Glutamatergic neuron (in vitro differentiated cells): ENCODE results near the gene ACSF3. TPM values are rescaled to one million over a fixed set of nuclear protein-coding genes. Genes with fewer than 3 reads are reported as not detected.

Experiments used
- DNase-seq: peaks from one replicate; pipeline ENCODE4 v3.0.0; 2022
- H3K27ac Mint-ChIP-seq: one replicate; pipeline ENCODE4 v1.8.0; 2020; ENCODE audit warnings: mild to moderate bottlenecking, mixed read lengths, inconsistent platforms; ENCODE audit not compliant: unreplicated experiment
- H3K27me3 Mint-ChIP-seq: one replicate; pipeline ENCODE4 v1.8.0; 2020; ENCODE audit warnings: mild to moderate bottlenecking, moderate library complexity, mixed read lengths, inconsistent platforms; ENCODE audit not compliant: unreplicated experiment
- H3K36me3 Mint-ChIP-seq: one replicate; pipeline ENCODE4 v1.8.0; 2020; ENCODE audit warnings: mild to moderate bottlenecking, mixed read lengths, inconsistent platforms; ENCODE audit not compliant: unreplicated experiment
- H3K4me1 Mint-ChIP-seq: one replicate; pipeline ENCODE4 v1.8.0; 2020; ENCODE audit warnings: mild to moderate bottlenecking, low read depth, mixed read lengths, inconsistent platforms; ENCODE audit not compliant: unreplicated experiment
- H3K4me3 Mint-ChIP-seq: one replicate; pipeline ENCODE4 v1.8.0; 2020; ENCODE audit warnings: mild to moderate bottlenecking, mixed read lengths, inconsistent platforms; ENCODE audit not compliant: unreplicated experiment
- H3K9me3 Mint-ChIP-seq: one replicate; pipeline ENCODE4 v1.8.0; 2020; ENCODE audit warnings: mild to moderate bottlenecking, moderate library complexity, mixed read lengths, inconsistent platforms; ENCODE audit not compliant: unreplicated experiment
- CTCF ChIP-seq: fragments of 200-600 bp; sonication (generic); IDR thresholded peaks from one replicate; pipeline ENCODE4 v1.5.0; 2021; ENCODE audit not compliant: partially characterized antibody, unreplicated experiment
- total RNA-seq: library from RNA; stranded (reverse); fragmentation: NEBNext Ultra II Directional; extraction: Animal tissue kit (Norgen Biotek cat#: 25700); gene quantifications from one replicate; pipeline ENCODE4 v1.2.1, GENCODE V29; 2021; ENCODE audit not compliant: unreplicated experiment

The ACSF3 gene
- total RNA-seq, 1 donor from 2014 or later, result 29.3 TPM

- TF ChIP-seq CTCF, result no peak
- peaks cover 21% of the 10 kb centered on the region for H3K27me3 Mint-ChIP-seq
- DNase-seq, result no peak
- no peak overlapping the region for H3K27ac Mint-ChIP-seq
- peaks cover 3% of the 10 kb centered on the region for H3K9me3 Mint-ChIP-seq
- peaks cover 42% of the 10 kb centered on the region for H3K4me1 Mint-ChIP-seq
- no peaks in the 10 kb centered on the region for H3K36me3 Mint-ChIP-seq
- H3K4me3 Mint-ChIP-seq, result peak overlapping the region; percentile 94
Observed at GRCh38 chr16:89094880-89095258, 1.2 kb downstream of the ACSF3 start.

GRCh38 chr16:89095491-89095951, 1.9 kb downstream of the ACSF3 start:
- Mint-ChIP-seq H3K4me3 (no peak overlapping the region), H3K27ac (no peak overlapping the region), H3K27me3 (peaks cover 23% of the 10 kb centered on the region), H3K4me1 (peaks cover 42% of the 10 kb centered on the region), H3K36me3 (no peaks in the 10 kb centered on the region), H3K9me3 (peaks cover 5% of the 10 kb centered on the region)
- no peak for TF ChIP-seq CTCF
- DNase-seq, result no peak

GRCh38 chr16:89096042-89096717, 2.5 kb downstream of the ACSF3 start:
- H3K27ac Mint-ChIP-seq, result no peak overlapping the region
- no peak overlapping the region for H3K4me3 Mint-ChIP-seq
- H3K36me3 Mint-ChIP-seq, result no peaks in the 10 kb centered on the region
- TF ChIP-seq CTCF, result no peak
- no peak for DNase-seq
- H3K27me3 Mint-ChIP-seq, result peaks cover 23% of the 10 kb centered on the region
- peaks cover 40% of the 10 kb centered on the region for H3K4me1 Mint-ChIP-seq
- peaks cover 5% of the 10 kb centered on the region for H3K9me3 Mint-ChIP-seq

GRCh38 chr16:89096768-89097391, 3.2 kb downstream of the ACSF3 start:
- Mint-ChIP-seq H3K4me3 (peak overlapping the region; percentile 34), H3K9me3 (peaks cover 5% of the 10 kb centered on the region), H3K36me3 (no peaks in the 10 kb centered on the region), H3K4me1 (peaks cover 33% of the 10 kb centered on the region), H3K27me3 (peaks cover 19% of the 10 kb centered on the region), H3K27ac (peak overlapping the region; percentile 38)
- no peak for DNase-seq
- no peak for TF ChIP-seq CTCF

- Mint-ChIP-seq H3K36me3 (no peaks in the 10 kb centered on the region), H3K27ac (peak overlapping the region; percentile 38)
- no peak for DNase-seq
Observed at GRCh38 chr16:89097392-89097772, 3.7 kb downstream of the ACSF3 start.

More at GRCh38 chr16:89097392-89097772, 3.7 kb downstream of the ACSF3 start:
- no peak for TF ChIP-seq CTCF
- Mint-ChIP-seq H3K9me3 (peaks cover 5% of the 10 kb centered on the region), H3K4me1 (peaks cover 28% of the 10 kb centered on the region), H3K4me3 (peak overlapping the region; percentile 34), H3K27me3 (peaks cover 15% of the 10 kb centered on the region)
